A549 (cell line): ENCODE results near the gene SPATS2.
A peak's percentile ranks its signal among the peaks of the same experiment; 100 is the strongest.

ENCODE experiments used
- BHLHE40 ChIP-seq: IDR thresholded peaks from 2 replicates; pipeline ENCODE4 v1.6.1; 2012; ENCODE audit warnings: low read depth, low read length, inconsistent platforms
- CTCF ChIP-seq: fragments of >200 bp; sonication (Bioruptor Twin); formaldehyde crosslinking; IDR thresholded peaks from 3 replicates; pipeline ENCODE4 v1.5.1; 2016
- GATA3 ChIP-seq: IDR thresholded peaks from 2 replicates; pipeline ENCODE4 v1.6.1; 2012; ENCODE audit warnings: borderline replicate concordance
- MAX ChIP-seq: IDR thresholded peaks from 2 replicates; pipeline ENCODE4 v1.6.1; 2012
- POLR2A ChIP-seq: IDR thresholded peaks from 2 replicates; pipeline ENCODE4 v1.6.1; 2012; ENCODE audit warnings: mild to moderate bottlenecking, low read length
- RAD21 ChIP-seq, 2 experiments: fragments of >200 bp in 1 of 2; sonication (Bioruptor Twin) in 1 of 2; formaldehyde crosslinking in 1 of 2; IDR thresholded peaks in 1 of 2; conservative IDR thresholded peaks in 1 of 2; 2 replicates in 1 of 2; 3 replicates in 1 of 2; pipeline ENCODE4 v1.6.1; 2012 to 2018; ENCODE audit warnings: inconsistent platforms in 1 of 2
- RCOR1 ChIP-seq: fragments of 150-350 bp; IDR thresholded peaks from 2 replicates; pipeline ENCODE4 v1.6.1; 2014; ENCODE audit warnings: antibody characterized with exemption, low read length, low read depth
- REST ChIP-seq: fragments of 200-600 bp; sonication (generic); IDR thresholded peaks from 2 replicates; pipeline ENCODE4 v1.6.1; 2016; ENCODE audit warnings: antibody characterized with exemption, mild to moderate bottlenecking, moderate library complexity

- TF ChIP-seq RCOR1, result no peak
- peak; percentile 98 for TF ChIP-seq CTCF
- TF ChIP-seq GATA3, result no peak
- peak; percentile 84 for TF ChIP-seq POLR2A
- TF ChIP-seq MAX, result peak; percentile 72
- no peak; the same call in 1 of the 2 replicates for TF ChIP-seq BHLHE40
- TF ChIP-seq RAD21 (conservative IDR thresholded peaks at IDR 0.05 in 1 of 2, IDR thresholded peaks at IDR 0.05 in 1 of 2), result peak; percentile 32 to 55; a peak in 4 of 5 replicates
- no peak for TF ChIP-seq REST
Measured at GRCh38 chr12:49347311-49348193, 19.7 kb upstream of the SPATS2 start.
